IMR-90 (cell line): ENCODE results near the gene LDLRAD4. TPM values are rescaled to one million over a fixed set of nuclear protein-coding genes. Genes with fewer than 3 reads are reported as not detected.

Experiments used
- ATAC-seq: fragments of 200-7000 bp; cut with Tn5 transposase; 2 replicates; pipeline ENCODE4 v1.9.1; 2020; ENCODE audit warnings: low read depth, mild to moderate bottlenecking, moderate library complexity
- BruUV-seq: library from RNA; stranded (reverse); fragments of 400-500 nt; replicated peaks from 2 replicates; lab custom pipeline; 2021; lab: Mats Ljungman, UMichigan
- CTCF ChIA-PET: fragments of 300-600 bp; formaldehyde crosslinking; extraction: SDS; loops from one replicate; lab custom pipeline; 2021; ENCODE audit warnings: antibody characterized with exemption; lab: Yijun Ruan, JAX
- POLR2A ChIA-PET: fragments of 300-600 bp; sonication (Branson Sonifier 250); formaldehyde crosslinking; loops from one replicate; lab custom pipeline; 2022; ENCODE audit warnings: antibody characterized with exemption; ENCODE audit not compliant: unreplicated experiment; lab: Charles Lee
- DNase-seq: peaks from one replicate; pipeline ENCODE4 v3.0.0; 2013
- H2AFZ ChIP-seq: replicated peaks from 2 replicates; pipeline ENCODE3; 2013; ENCODE audit warnings: low read length, mild to moderate bottlenecking; ENCODE audit not compliant: poor library complexity
- H2AK5ac ChIP-seq: 2 replicates; pipeline ENCODE4 v1.6.1; 2013; ENCODE audit warnings: low read depth, low read length, inconsistent platforms
- H2AK9ac ChIP-seq: replicated peaks from 2 replicates; pipeline ENCODE3; 2013; ENCODE audit warnings: mild to moderate bottlenecking, low read depth, low read length, moderate library complexity; ENCODE audit not compliant: poor library complexity
- H2BK120ac ChIP-seq: 2 replicates; pipeline ENCODE4 v1.6.1; 2013; ENCODE audit warnings: low read depth, low read length, inconsistent platforms
- H2BK15ac ChIP-seq: 3 replicates; pipeline ENCODE4 v1.6.1; 2013; ENCODE audit warnings: low read depth, low read length, inconsistent platforms
- H2BK20ac ChIP-seq: 2 replicates; pipeline ENCODE4 v1.6.1; 2013; ENCODE audit warnings: low read depth, mild to moderate bottlenecking, inconsistent platforms, low read length, moderate library complexity
- H2BK5ac ChIP-seq: 2 replicates; pipeline ENCODE4 v1.6.1; 2013; ENCODE audit warnings: mild to moderate bottlenecking, low read depth, low read length, inconsistent platforms; ENCODE audit not compliant: poor library complexity, severe bottlenecking
- H3K14ac ChIP-seq: replicated peaks from 2 replicates; pipeline ENCODE4 v1.6.1; 2013; ENCODE audit warnings: low read depth, low read length, inconsistent platforms
- H3K18ac ChIP-seq: 2 replicates; pipeline ENCODE4 v1.6.1; 2013; ENCODE audit warnings: low read depth, low read length, control low read depth
- H3K23ac ChIP-seq: 2 replicates; pipeline ENCODE4 v1.6.1; 2013; ENCODE audit warnings: low read depth, low read length, inconsistent platforms
- H3K27ac ChIP-seq: 2 replicates; pipeline ENCODE4 v1.5.1; 2013; ENCODE audit warnings: mild to moderate bottlenecking, control low read depth, low read length; ENCODE audit not compliant: insufficient read depth
- H3K27me3 ChIP-seq: 2 replicates; pipeline ENCODE4 v1.6.1; 2013; ENCODE audit warnings: low read length; ENCODE audit not compliant: control insufficient read depth, insufficient read depth
- H3K36me3 ChIP-seq: 2 replicates; pipeline ENCODE4 v1.6.1; 2013; ENCODE audit warnings: low read length, mixed read lengths; ENCODE audit not compliant: control insufficient read depth, insufficient read depth
- H3K4ac ChIP-seq: 2 replicates; pipeline ENCODE4 v1.6.1; 2013; ENCODE audit warnings: low read depth, low read length, inconsistent platforms
- H3K4me1 ChIP-seq: 2 replicates; pipeline ENCODE4 v1.6.1; 2013; ENCODE audit warnings: low read length, mixed read lengths; ENCODE audit not compliant: control insufficient read depth, insufficient read depth
- H3K4me2 ChIP-seq: 2 replicates; pipeline ENCODE4 v1.6.1; 2013; ENCODE audit warnings: low read depth, mild to moderate bottlenecking, control low read depth, low read length, moderate library complexity
- H3K4me3 ChIP-seq: 2 replicates; pipeline ENCODE4 v1.5.1; 2013; ENCODE audit warnings: low read depth, mild to moderate bottlenecking, control low read depth, low read length, moderate library complexity; ENCODE audit not compliant: insufficient read depth
- H3K56ac ChIP-seq: 2 replicates; pipeline ENCODE4 v1.6.1; 2013; ENCODE audit warnings: low read length, inconsistent platforms; ENCODE audit not compliant: insufficient read depth; ENCODE audit errors: extremely low read depth
- H3K79me1 ChIP-seq, 2 experiments: 2 replicates each; pipeline ENCODE4 v1.6.1; 2013; ENCODE audit warnings: low read length in 2 of 2, inconsistent platforms in 1 of 2, low read depth in 1 of 2
- H3K9ac ChIP-seq: 2 replicates; pipeline ENCODE4 v1.6.1; 2013; ENCODE audit warnings: low read depth, low read length, control low read depth
- H3K9me1 ChIP-seq: 2 replicates; pipeline ENCODE4 v1.6.1; 2013; ENCODE audit warnings: low read length, inconsistent platforms; ENCODE audit not compliant: insufficient read depth
- H3K9me3 ChIP-seq: 2 replicates; pipeline ENCODE4 v1.6.1; 2013; ENCODE audit warnings: low read length; ENCODE audit not compliant: control insufficient read depth, insufficient read depth
- H4K20me1 ChIP-seq: 2 replicates; pipeline ENCODE4 v1.6.1; 2013; ENCODE audit warnings: low read length, inconsistent platforms; ENCODE audit not compliant: insufficient read depth
- H4K5ac ChIP-seq: 2 replicates; pipeline ENCODE4 v1.6.1; 2013; ENCODE audit warnings: mild to moderate bottlenecking, low read depth, low read length, control low read depth
- H4K8ac ChIP-seq, 2 experiments: 2 replicates each; pipeline ENCODE4 v1.6.1; 2013; ENCODE audit warnings: low read depth in 2 of 2, low read length in 2 of 2, control low read depth in 1 of 2, inconsistent platforms in 1 of 2
- H4K91ac ChIP-seq: 2 replicates; pipeline ENCODE4 v1.6.1; 2013; ENCODE audit warnings: low read depth, low read length, inconsistent platforms; ENCODE audit not compliant: insufficient read depth
- CTCF ChIP-seq: conservative IDR thresholded peaks from 2 replicates; pipeline ENCODE4 v1.5.1; 2012; ENCODE audit warnings: mild to moderate bottlenecking, low read depth, low read length, improper control_type of control experiment
- ELK1 ChIP-seq: fragments of 150-350 bp; IDR thresholded peaks from 2 replicates; pipeline ENCODE4 v1.6.1; 2016; ENCODE audit warnings: low read depth, mild to moderate bottlenecking, low read length, moderate library complexity, borderline replicate concordance
- FOS ChIP-seq: fragments of 150-350 bp; IDR thresholded peaks from 2 replicates; pipeline ENCODE4 v1.6.1; 2016; ENCODE audit warnings: low read depth, low read length
- MAFK ChIP-seq: IDR thresholded peaks from 2 replicates; pipeline ENCODE4 v1.6.1; 2012; ENCODE audit warnings: low read depth, low read length, improper control_type of control experiment
- MAZ ChIP-seq: IDR thresholded peaks from 2 replicates; pipeline ENCODE4 v1.6.1; 2012; ENCODE audit warnings: low read depth, mild to moderate bottlenecking, low read length, improper control_type of control experiment, moderate library complexity, borderline replicate concordance
- POLR2A ChIP-seq: IDR thresholded peaks from 2 replicates; pipeline ENCODE4 v1.6.1; 2012; ENCODE audit warnings: mild to moderate bottlenecking, low read depth, low read length
- WGBS, 2 experiments: methylation state at CpG; one replicate each; pipeline versions ENCODE4 v1.1.5 to v1.1.7; 2013; ENCODE audit warnings: missing lambda C conversion rate in 2 of 2; ENCODE audit not compliant: insufficient read length in 1 of 2; ENCODE audit errors: extremely low coverage in 2 of 2; 5-methylcytosine and 5-hydroxymethylcytosine counted together
- dilution Hi-C: fragments of 300-500 bp; cut with HindIII; formaldehyde crosslinking; loops from one replicate; pipeline ENCODE4 v1.14.3; 2018; ENCODE audit warnings: low sequenced_read_pairs; ENCODE audit not compliant: unreplicated experiment
- in situ Hi-C: fragments of 300-500 bp; cut with MboI; formaldehyde crosslinking; loops from 3 replicates; pipeline ENCODE4 v1.14.3; 2019; ENCODE audit warnings: low sequenced_read_pairs, inconsistent platforms, mixed read lengths
- intact Hi-C: fragments of 100-400 bp; cut with micrococcal nuclease; formaldehyde crosslinking; loops from 2 replicates; pipeline ENCODE4 v1.10.0; 2022
- polyA plus RNA-seq, 3 experiments: library from polyadenylated mRNA; depleted of rRNA; stranded (reverse); fragments of >200 nt; gene quantifications; 2 replicates each; pipeline ENCODE4 v1.2.3, GENCODE V29; 2012; ENCODE audit warnings: low replicate concordance in 1 of 3
- total RNA-seq: library from RNA; depleted of rRNA; stranded (reverse); fragments of >200 nt; gene quantifications from 2 replicates; pipeline ENCODE4 v1.2.3, GENCODE V29; 2012

Gene LDLRAD4
- total and polyA plus RNA-seq, 2 of the 4 experiments (the other 2 are of a cell fraction): not detected

DNA sequence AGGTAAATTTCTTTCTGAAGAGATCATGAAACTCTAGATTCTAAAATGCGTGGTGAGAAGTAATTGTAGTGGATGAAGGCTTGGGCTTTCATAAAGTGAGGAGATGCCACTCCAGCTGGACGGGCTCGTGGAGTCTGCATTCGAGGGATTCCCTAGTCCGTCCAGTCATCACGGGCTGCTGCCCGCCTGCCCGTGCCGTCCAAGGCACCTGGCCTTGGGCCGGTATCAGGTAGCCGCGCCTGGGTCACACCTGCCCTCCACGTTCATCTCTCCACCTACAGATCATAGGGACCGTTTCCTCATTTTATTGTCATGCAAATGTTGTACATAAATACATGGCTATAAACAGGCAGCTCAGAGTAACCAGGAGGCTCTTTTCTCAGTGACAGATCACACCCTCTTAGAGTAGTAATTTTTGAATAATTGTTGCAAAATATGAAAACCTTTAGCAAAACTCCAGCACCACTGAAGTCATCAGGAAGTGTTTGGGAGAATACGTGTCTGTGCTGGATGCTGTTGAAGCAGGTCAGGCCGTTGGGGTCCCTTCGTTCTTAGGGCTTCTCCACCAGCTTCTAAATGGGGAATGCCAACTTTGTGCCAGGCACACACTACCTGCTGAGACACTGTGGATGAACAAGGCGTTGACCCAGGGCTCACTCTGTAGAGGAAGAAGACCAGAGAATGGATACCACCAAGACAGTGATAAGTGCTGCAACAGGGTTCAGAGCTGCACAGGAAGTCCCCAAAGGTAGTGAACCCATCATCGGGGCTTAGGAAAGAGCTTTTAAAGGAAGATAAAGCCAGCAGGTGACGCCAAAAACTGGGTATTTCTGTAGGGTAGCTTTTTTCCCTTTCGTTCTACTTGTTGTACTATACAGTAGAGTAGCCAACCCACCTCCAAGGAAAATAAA lies 395.3 kb downstream of the LDLRAD4 start:
- Histone ChIP-seq H4K91ac (no peak overlapping the region), H2BK20ac (no peak overlapping the region), H3K4ac (no peak overlapping the region), H3K27ac (no peak overlapping the region), H4K5ac (no peak overlapping the region), H3K79me1 (no peaks in the 10 kb centered on the region), H3K4me2 (no peak overlapping the region), H3K9me3 (no peaks in the 10 kb centered on the region), H4K20me1 (no peaks in the 10 kb centered on the region), H4K8ac (no peak overlapping the region), H3K14ac (no peak overlapping the region), H2AK5ac (no peak overlapping the region), H2BK15ac (no peak overlapping the region), H2AK9ac (peak overlapping the region; percentile 37), H3K56ac (no peak overlapping the region), H3K9me1 (no peaks in the 10 kb centered on the region), H2AFZ (no peak overlapping the region), H3K23ac (no peak overlapping the region), H3K4me3 (no peak overlapping the region), H3K27me3 (peaks cover 26% of the 10 kb centered on the region), H3K4me1 (no peaks in the 10 kb centered on the region), H2BK5ac (no peak overlapping the region), H3K9ac (no peak overlapping the region), H3K36me3 (no peaks in the 10 kb centered on the region), H3K18ac (no peak overlapping the region), H2BK120ac (no peak overlapping the region)
- WGBS, 2 experiments: no CpG with 5 or more reads among the region's 21 CpGs
- intact Hi-C loops (no loop called here), dilution Hi-C loops (no loop called here), in situ Hi-C loops (no loop called here)
- POLR2A ChIA-PET: no interaction called here
- ATAC-seq (no peak), DNase-seq (no peak)
- TF ChIP-seq CTCF (no peak), ELK1 (no peak), POLR2A (no peak), FOS (no peak), MAFK (no peak), MAZ (no peak)
- BruUV-seq: no TSS peak
- CTCF ChIA-PET: interaction anchor here (0.7 kb wide), 2 partner anchors 41 to 95 kb away, joined by 3 to 5 read pairs; no protein-coding TSS in a partner anchor
